Natural killer cell (primary cell): Measurements from ENCODE around the gene BLID. TPM values are rescaled to one million over a fixed set of nuclear protein-coding genes. Genes with fewer than 3 reads are reported as not detected.

Source experiments
- ATAC-seq, 3 donors: fragments of 150-1000 bp in 2 of 3; fragments of 200-7000 bp in 1 of 3; cut with Tn5 transposase; 1 replicate in 1 of 3; 2 replicates in 2 of 3; pipeline ENCODE4 v1.10.0; 2021; ENCODE audit warnings: mild to moderate bottlenecking in 2 of 3, moderate library complexity in 2 of 3
- DNase-seq, 2 donors: peaks; one replicate each; pipeline versions ENCODE4 v3.0.0 to v3.0.0-alpha.2; 2013 to 2021; ENCODE audit warnings: mixed read lengths in 1 of 2
- H3K27ac ChIP-seq: one replicate; pipeline ENCODE4 v1.5.1; 2013; ENCODE audit warnings: mild to moderate bottlenecking, low read length
- H3K27me3 ChIP-seq: one replicate; pipeline ENCODE4 v1.6.1; 2013; ENCODE audit warnings: low read length; ENCODE audit not compliant: control insufficient read depth, insufficient read depth
- H3K36me3 ChIP-seq: one replicate; pipeline ENCODE4 v1.6.1; 2013; ENCODE audit warnings: low read length; ENCODE audit not compliant: control insufficient read depth, insufficient read depth
- H3K4me1 ChIP-seq: one replicate; pipeline ENCODE4 v1.6.1; 2013; ENCODE audit warnings: low read length; ENCODE audit not compliant: control insufficient read depth, insufficient read depth
- H3K4me3 ChIP-seq: one replicate; pipeline ENCODE4 v1.5.1; 2013; ENCODE audit warnings: low read length
- H3K9me3 ChIP-seq: one replicate; pipeline ENCODE4 v1.6.1; 2013; ENCODE audit warnings: low read length; ENCODE audit not compliant: control insufficient read depth, insufficient read depth
- H3K27ac Mint-ChIP-seq, 2 donors: one replicate each; pipeline ENCODE4 v1.8.0; 2022; ENCODE audit warnings: mild to moderate bottlenecking in 2 of 2, mixed read lengths in 2 of 2, moderate library complexity in 1 of 2
- H3K27me3 Mint-ChIP-seq, 2 donors: one replicate each; pipeline ENCODE4 v1.8.0; 2022; ENCODE audit warnings: low read depth in 2 of 2, mixed read lengths in 2 of 2
- H3K36me3 Mint-ChIP-seq: one replicate; pipeline ENCODE4 v1.8.0; 2022; ENCODE audit warnings: mixed read lengths
- H3K4me1 Mint-ChIP-seq, 2 donors: one replicate each; pipeline ENCODE4 v1.8.0; 2022; ENCODE audit warnings: mixed read lengths in 2 of 2
- H3K4me3 Mint-ChIP-seq: one replicate; pipeline ENCODE4 v1.8.0; 2022; ENCODE audit warnings: mild to moderate bottlenecking, moderate library complexity, mixed read lengths
- H3K9me3 Mint-ChIP-seq, 2 donors: one replicate each; pipeline ENCODE4 v1.8.0; 2022; ENCODE audit warnings: mixed read lengths in 2 of 2
- WGBS: methylation state at CpG from one replicate; pipeline ENCODE4 v1.1.7; 2013; ENCODE audit warnings: missing lambda C conversion rate; ENCODE audit not compliant: insufficient coverage; 5-methylcytosine and 5-hydroxymethylcytosine counted together
- intact Hi-C: fragments of 100-400 bp; cut with micrococcal nuclease; formaldehyde crosslinking; loops from one replicate; pipeline ENCODE4 v1.14.2; 2022
- total RNA-seq, 4 donors: library from RNA; stranded (reverse); fragments of 120-200 nt in 1 of 4; gene quantifications; one replicate each; pipeline versions ENCODE4 v1.2.3 to v1.2.4, GENCODE V29; 2013 to 2022
- TF ChIP-seq, protein P1 (sequence below): fragments of 200-600 bp; IDR thresholded peaks from one replicate; pipeline ENCODE4 v1.8.0; 2022; ENCODE audit warnings: antibody characterized with exemption

Gene BLID
- total RNA-seq, 3 donors from 2014 or later (not counting 1 experiment from before 2014, with no cell fraction given) = not detected

DNA sequence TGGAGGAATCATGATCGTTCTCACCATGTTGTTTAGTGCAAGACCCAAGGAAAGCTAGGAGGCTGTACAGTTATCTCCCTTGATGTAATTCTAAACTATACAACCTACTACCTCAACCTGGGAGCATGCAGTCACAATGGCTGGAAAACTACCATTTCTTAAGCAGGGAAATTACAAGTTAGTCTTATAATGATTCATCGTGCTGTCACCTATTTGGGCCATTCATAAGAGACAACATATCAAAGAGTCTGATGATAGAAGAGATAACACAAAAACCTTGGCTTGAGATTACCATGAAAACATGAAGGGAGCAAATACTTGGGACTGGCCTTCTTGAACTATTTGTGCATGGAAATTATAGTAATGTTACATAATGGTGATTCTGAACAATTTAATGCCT, 30.5 kb upstream of the BLID start:
- intact Hi-C loops = no loop called here
- H3K27me3 ChIP-seq = no peaks in the 10 kb centered on the region
- ATAC-seq (no peak), DNase-seq (no peak)
- TF ChIP-seq, protein P1, sequence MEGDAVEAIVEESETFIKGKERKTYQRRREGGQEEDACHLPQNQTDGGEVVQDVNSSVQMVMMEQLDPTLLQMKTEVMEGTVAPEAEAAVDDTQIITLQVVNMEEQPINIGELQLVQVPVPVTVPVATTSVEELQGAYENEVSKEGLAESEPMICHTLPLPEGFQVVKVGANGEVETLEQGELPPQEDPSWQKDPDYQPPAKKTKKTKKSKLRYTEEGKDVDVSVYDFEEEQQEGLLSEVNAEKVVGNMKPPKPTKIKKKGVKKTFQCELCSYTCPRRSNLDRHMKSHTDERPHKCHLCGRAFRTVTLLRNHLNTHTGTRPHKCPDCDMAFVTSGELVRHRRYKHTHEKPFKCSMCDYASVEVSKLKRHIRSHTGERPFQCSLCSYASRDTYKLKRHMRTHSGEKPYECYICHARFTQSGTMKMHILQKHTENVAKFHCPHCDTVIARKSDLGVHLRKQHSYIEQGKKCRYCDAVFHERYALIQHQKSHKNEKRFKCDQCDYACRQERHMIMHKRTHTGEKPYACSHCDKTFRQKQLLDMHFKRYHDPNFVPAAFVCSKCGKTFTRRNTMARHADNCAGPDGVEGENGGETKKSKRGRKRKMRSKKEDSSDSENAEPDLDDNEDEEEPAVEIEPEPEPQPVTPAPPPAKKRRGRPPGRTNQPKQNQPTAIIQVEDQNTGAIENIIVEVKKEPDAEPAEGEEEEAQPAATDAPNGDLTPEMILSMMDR = no peak
- no peaks in the 10 kb centered on the region for H3K36me3 Mint-ChIP-seq
- no peaks in the 10 kb centered on the region for H3K4me1 ChIP-seq
- H3K4me1 Mint-ChIP-seq = no peaks in the 10 kb centered on the region
- no peak overlapping the region for H3K4me3 ChIP-seq
- H3K27ac Mint-ChIP-seq = no peak overlapping the region
- 88% methylated on average over 2 of the region's 2 CpGs for WGBS
- peaks cover 7 to 19% of the 10 kb centered on the region in 2 donors for H3K27me3 Mint-ChIP-seq
- no peaks in the 10 kb centered on the region for H3K9me3 Mint-ChIP-seq
- H3K36me3 ChIP-seq = no peaks in the 10 kb centered on the region
- no peak overlapping the region for H3K4me3 Mint-ChIP-seq
- H3K27ac ChIP-seq = no peak overlapping the region
- H3K9me3 ChIP-seq = no peaks in the 10 kb centered on the region

DNA sequence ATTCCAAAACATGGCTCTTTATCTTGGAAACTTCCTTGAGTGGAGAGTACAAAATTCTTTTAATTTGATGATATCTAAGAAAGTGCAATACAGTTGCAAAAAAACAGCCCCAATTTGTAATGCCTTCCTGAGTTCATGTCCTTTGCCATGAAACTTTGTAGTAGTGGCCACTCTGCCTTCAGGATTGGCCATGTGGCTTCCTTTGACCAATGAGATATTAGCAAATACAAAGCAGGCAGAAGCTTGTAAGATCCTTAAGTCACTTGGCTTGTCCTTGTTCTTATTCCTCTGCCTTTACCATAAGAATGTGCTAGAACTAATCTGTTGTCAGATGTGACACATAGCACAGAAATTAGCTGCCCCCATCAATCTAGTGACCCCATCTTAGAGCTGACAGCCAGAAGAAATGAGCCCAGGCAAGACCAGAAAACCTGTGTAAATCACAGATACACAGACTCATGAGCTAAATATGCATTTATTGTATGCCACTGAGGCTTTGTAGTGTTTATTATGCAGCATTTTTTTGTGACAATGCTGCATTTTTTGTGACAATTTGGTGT, 29.8 kb upstream of the BLID start:
- Mint-ChIP-seq H3K9me3 (no peaks in the 10 kb centered on the region), H3K27me3 (peaks cover 7 to 12% of the 10 kb centered on the region in 2 donors), H3K4me1 (no peaks in the 10 kb centered on the region), H3K4me3 (no peak overlapping the region), H3K27ac (no peak overlapping the region), H3K36me3 (no peaks in the 10 kb centered on the region)
- ATAC-seq = no peak
- Histone ChIP-seq H3K4me1 (no peaks in the 10 kb centered on the region), H3K36me3 (no peaks in the 10 kb centered on the region), H3K4me3 (no peak overlapping the region), H3K27ac (no peak overlapping the region), H3K9me3 (no peaks in the 10 kb centered on the region), H3K27me3 (no peaks in the 10 kb centered on the region)
- intact Hi-C loops = no loop called here
- TF ChIP-seq, protein P1 = no peak
- DNase-seq = no peak

DNA sequence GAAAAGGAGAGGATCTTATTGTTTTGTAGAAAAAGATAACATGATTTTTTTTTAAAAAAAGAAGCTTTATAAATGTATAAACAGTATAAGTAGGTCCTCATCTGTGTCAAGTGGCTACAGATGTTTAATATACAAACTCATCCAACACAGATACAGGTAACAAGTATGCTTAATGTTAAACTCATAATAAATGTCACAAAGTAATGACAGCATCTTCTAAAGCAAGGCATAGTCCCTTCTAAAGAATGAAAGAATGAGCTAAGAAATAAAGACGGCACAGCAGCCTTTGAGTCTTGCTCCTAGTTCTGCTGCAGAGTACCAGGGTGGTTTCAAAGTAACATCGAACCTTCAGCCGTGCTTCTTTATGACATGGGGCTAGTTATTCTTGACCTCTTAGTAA, 28.7 kb upstream of the BLID start:
- H3K9me3 ChIP-seq = no peaks in the 10 kb centered on the region
- no peak overlapping the region for H3K27ac ChIP-seq
- H3K4me3 ChIP-seq = no peak overlapping the region
- WGBS = 96% methylated on average over 3 of the region's 3 CpGs
- DNase-seq = no peak
- TF ChIP-seq, protein P1 = no peak
- Mint-ChIP-seq H3K36me3 (no peaks in the 10 kb centered on the region), H3K27me3 (peaks cover 7% of the 10 kb centered on the region in 2 donors), H3K9me3 (no peaks in the 10 kb centered on the region), H3K4me3 (no peak overlapping the region), H3K27ac (no peak overlapping the region), H3K4me1 (no peaks in the 10 kb centered on the region)
- H3K36me3 ChIP-seq = no peaks in the 10 kb centered on the region
- no peaks in the 10 kb centered on the region for H3K4me1 ChIP-seq
- intact Hi-C loops = no loop called here
- H3K27me3 ChIP-seq = no peaks in the 10 kb centered on the region
- ATAC-seq = no peak

DNA sequence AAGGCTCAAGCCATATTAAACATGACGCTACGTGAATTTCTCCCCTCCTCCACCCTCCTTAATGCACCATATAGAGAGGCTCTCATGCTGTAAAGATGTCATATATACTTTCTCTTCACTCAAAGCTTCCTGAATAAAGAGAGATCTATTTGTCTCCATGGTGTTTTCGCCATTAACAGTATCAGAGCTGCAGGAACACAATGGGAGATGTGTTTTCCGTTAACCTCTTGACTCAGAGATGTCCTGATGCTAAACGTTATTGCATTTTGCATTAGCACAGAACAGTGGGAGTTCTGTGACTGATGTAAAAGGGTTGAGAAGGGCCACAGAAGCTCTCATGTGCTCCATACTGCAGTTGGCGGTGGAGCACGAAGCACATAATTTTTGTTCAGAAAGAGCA, 25.7 kb upstream of the BLID start:
- H3K27me3 Mint-ChIP-seq = peaks cover 6 to 7% of the 10 kb centered on the region in 2 donors
- no peaks in the 10 kb centered on the region for H3K27me3 ChIP-seq
- no peaks in the 10 kb centered on the region for H3K4me1 Mint-ChIP-seq
- no peaks in the 10 kb centered on the region for H3K36me3 Mint-ChIP-seq
- no peak overlapping the region for H3K4me3 ChIP-seq
- intact Hi-C loops = no loop called here
- no peak overlapping the region for H3K27ac ChIP-seq
- H3K9me3 ChIP-seq = no peaks in the 10 kb centered on the region
- DNase-seq (no peak), ATAC-seq (no peak)
- 87% methylated on average over 7 of the region's 7 CpGs for WGBS
- TF ChIP-seq, protein P1 = no peak
- H3K4me3 Mint-ChIP-seq = no peak overlapping the region
- no peaks in the 10 kb centered on the region for H3K9me3 Mint-ChIP-seq
- H3K27ac Mint-ChIP-seq = no peak overlapping the region
- H3K4me1 ChIP-seq = no peaks in the 10 kb centered on the region
- H3K36me3 ChIP-seq = no peaks in the 10 kb centered on the region
